ENCODE measurements around the gene PDE6H. TPM values are rescaled to one million over a fixed set of nuclear protein-coding genes. Genes with fewer than 3 reads are reported as not detected.

The PDE6H gene
- total and polyA plus RNA-seq, 7 donors: not detected

GRCh38 chr12:14962797-14963196, 10.0 kb upstream of the PDE6H start:
- TF ChIP-seq CTCF (IDR thresholded peaks at IDR 0.05): no peak
- TF ChIP-seq EP300 (IDR thresholded peaks at IDR 0.05): no peak
- no peak for TF ChIP-seq POLR2A (IDR thresholded peaks at IDR 0.05)
- peak overlapping the region in 2 of 4 donors; percentile 65 to 77 for H3K27ac ChIP-seq
- no peaks in the 10 kb centered on the region for H3K9me3 ChIP-seq
- intact Hi-C loops (cut with DNase I): no loop called here
- H3K36me3 ChIP-seq: no peaks in the 10 kb centered on the region
- DNase-seq: no peak
- peaks cover 0 to 1% (median 0%) of the 10 kb centered on the region in 4 donors for H3K4me1 ChIP-seq
- no peaks in the 10 kb centered on the region for H3K27me3 ChIP-seq
- WGBS, 2 donors: 81 to 92% methylated on average over 3 of the region's 3 CpGs
- no peak overlapping the region for H3K4me3 ChIP-seq

GRCh38 chr12:14963520-14963919, 9.3 kb upstream of the PDE6H start:
- no peak for TF ChIP-seq POLR2AphosphoS5 (IDR thresholded peaks at IDR 0.05)
- no peak for TF ChIP-seq CTCF (IDR thresholded peaks at IDR 0.05)
- no peak for TF ChIP-seq EP300 (IDR thresholded peaks at IDR 0.05)
- no peak for TF ChIP-seq POLR2A (IDR thresholded peaks at IDR 0.05)
- no peak overlapping the region for H3K27ac ChIP-seq
- no peaks in the 10 kb centered on the region for H3K9me3 ChIP-seq
- no peaks in the 10 kb centered on the region for H3K4me1 ChIP-seq
- DNase-seq: no peak
- H3K36me3 ChIP-seq: no peaks in the 10 kb centered on the region
- H3K27me3 ChIP-seq: no peaks in the 10 kb centered on the region
- H3K4me3 ChIP-seq: no peak overlapping the region
- WGBS, 2 donors: 94 to 95% methylated on average over 7 of the region's 7 CpGs
- intact Hi-C loops (cut with DNase I): no loop called here

GRCh38 chr12:14964406-14964805, 8.4 kb upstream of the PDE6H start:
- H3K36me3 ChIP-seq: no peaks in the 10 kb centered on the region
- 82 to 97% methylated on average over 2 of the region's 2 CpGs for WGBS, 2 donors
- DNase-seq: no peak
- no peaks in the 10 kb centered on the region for H3K27me3 ChIP-seq
- H3K27ac ChIP-seq: no peak overlapping the region
- intact Hi-C loops (cut with DNase I): no loop called here
- no peak for TF ChIP-seq POLR2A (IDR thresholded peaks at IDR 0.05)
- no peak for TF ChIP-seq CTCF (IDR thresholded peaks at IDR 0.05)
- TF ChIP-seq POLR2AphosphoS5 (IDR thresholded peaks at IDR 0.05): no peak
- TF ChIP-seq EP300 (IDR thresholded peaks at IDR 0.05): no peak
- no peak overlapping the region for H3K4me3 ChIP-seq
- H3K9me3 ChIP-seq: no peaks in the 10 kb centered on the region
- no peaks in the 10 kb centered on the region for H3K4me1 ChIP-seq

GRCh38 chr12:14965221-14965620, 7.6 kb upstream of the PDE6H start:
- H3K27ac ChIP-seq: no peak overlapping the region
- no peak for DNase-seq
- no peaks in the 10 kb centered on the region for H3K36me3 ChIP-seq
- WGBS, 2 donors: 93 to 97% methylated on average over 2 of the region's 2 CpGs
- TF ChIP-seq EP300 (IDR thresholded peaks at IDR 0.05) (no peak), CTCF (IDR thresholded peaks at IDR 0.05) (no peak), POLR2A (IDR thresholded peaks at IDR 0.05) (no peak), POLR2AphosphoS5 (IDR thresholded peaks at IDR 0.05) (no peak)
- intact Hi-C loops (cut with DNase I): no loop called here
- H3K9me3 ChIP-seq: no peaks in the 10 kb centered on the region
- no peak overlapping the region for H3K4me3 ChIP-seq
- H3K27me3 ChIP-seq: no peaks in the 10 kb centered on the region
- no peaks in the 10 kb centered on the region for H3K4me1 ChIP-seq

- TF ChIP-seq POLR2A (IDR thresholded peaks at IDR 0.05) (no peak), CTCF (IDR thresholded peaks at IDR 0.05) (no peak), EP300 (IDR thresholded peaks at IDR 0.05) (no peak), POLR2AphosphoS5 (IDR thresholded peaks at IDR 0.05) (no peak)
- no peak for DNase-seq
- no peak overlapping the region for H3K27ac ChIP-seq
- no peaks in the 10 kb centered on the region for H3K36me3 ChIP-seq
- H3K9me3 ChIP-seq: no peaks in the 10 kb centered on the region
- H3K4me1 ChIP-seq: no peaks in the 10 kb centered on the region
- intact Hi-C loops (cut with DNase I): no loop called here
- 85% methylated on average over 3 of the region's 3 CpGs for WGBS, 2 donors
- H3K27me3 ChIP-seq: no peaks in the 10 kb centered on the region
- no peak overlapping the region for H3K4me3 ChIP-seq
Measured at GRCh38 chr12:14968478-14968877, 4.4 kb upstream of the PDE6H start.

Measured in sigmoid colon (tissue), 7 donors.